C4-2B (cell line): ENCODE data around the gene SIK3.

Experiments used
- H3K27ac ChIP-seq: fragments of 450-650 bp; 2 replicates; pipeline ENCODE4 v1.5.1; 2017
- CTCF ChIP-seq: fragments of 450-650 bp; conservative IDR thresholded peaks from 2 replicates; pipeline ENCODE4 v1.5.1; 2017; ENCODE audit warnings: mild to moderate bottlenecking
- ZFX ChIP-seq: fragments of 450-650 bp; IDR thresholded peaks from 2 replicates; pipeline ENCODE4 v1.6.1; 2017

SIK3 gene

GRCh38 chr11:116963813-116964212 is 134.4 kb downstream of the SIK3 start:
- no peak overlapping the region for H3K27ac ChIP-seq
- TF ChIP-seq CTCF (no peak), ZFX (no peak)

- no peak overlapping the region for H3K27ac ChIP-seq
- no peak for TF ChIP-seq CTCF
These were observed 136.1 kb downstream of the SIK3 start for GRCh38 chr11:116962108-116962507.

GRCh38 chr11:116960930-116961329 is 137.3 kb downstream of the SIK3 start:
- TF ChIP-seq CTCF (no peak), ZFX (no peak)
- no peak overlapping the region for H3K27ac ChIP-seq

- H3K27ac ChIP-seq = no peak overlapping the region
- no peak for TF ChIP-seq ZFX
- no peak for TF ChIP-seq CTCF
These were observed 140.0 kb downstream of the SIK3 start for GRCh38 chr11:116958246-116958645.

GRCh38 chr11:116955949-116956348 is 142.3 kb downstream of the SIK3 start:
- no peak overlapping the region for H3K27ac ChIP-seq
- no peak for TF ChIP-seq ZFX
- no peak for TF ChIP-seq CTCF

GRCh38 chr11:116955548-116955947 is 142.7 kb downstream of the SIK3 start:
- no peak overlapping the region for H3K27ac ChIP-seq
- TF ChIP-seq CTCF = no peak
- TF ChIP-seq ZFX = no peak

GRCh38 chr11:116953530-116954285 is 144.5 kb downstream of the SIK3 start:
- no peak overlapping the region for H3K27ac ChIP-seq
- TF ChIP-seq CTCF = no peak
- TF ChIP-seq ZFX = no peak
